NCI-H446 (cell line): ENCODE results near the gene SYT7.
A peak's percentile ranks its signal among the peaks of the same experiment; 100 is the strongest.
"Not testable (repeated sequence)": the region's sequence is repeated elsewhere in the genome, so short reads cannot be mapped to it uniquely, and the experiment has no call there.

Experiments used
- DNase-seq, 2 experiments: peaks; one replicate each; lab custom pipeline; 2025; lab: John Stamatoyannopoulos, UW

The SYT7 gene

GRCh38 chr11:61581030-61581928, at the start of gene SYT7:
Gene SYT7 (minus strand): TSS chr11:61581076. CDS start chr11:61580820, 256 bp downstream.
- DNase-seq = peak; percentile 95 to 98

- no peak for DNase-seq
Measured at GRCh38 chr11:61630089-61630488, 49.2 kb upstream of the SYT7 start.

GRCh38 chr11:61629082-61629833, 48.4 kb upstream of the SYT7 start:
- DNase-seq = no peak

GRCh38 chr11:61628662-61628970, 47.7 kb upstream of the SYT7 start:
- no peak for DNase-seq

GRCh38 chr11:61627850-61628661, 47.2 kb upstream of the SYT7 start:
- DNase-seq = peak in 1 of 2 experiments; percentile 64

- no peak for DNase-seq
Measured at GRCh38 chr11:61626580-61627380, 45.9 kb upstream of the SYT7 start.

- DNase-seq = no peak
Measured at GRCh38 chr11:61625525-61625924, 44.6 kb upstream of the SYT7 start.

GRCh38 chr11:61621917-61622585, 41.2 kb upstream of the SYT7 start:
- no peak for DNase-seq

GRCh38 chr11:61619471-61620226, 38.8 kb upstream of the SYT7 start:
- no peak for DNase-seq

GRCh38 chr11:61618978-61619377, 38.1 kb upstream of the SYT7 start:
- DNase-seq = no peak

- DNase-seq = peak in 1 of 2 experiments; percentile 16
Measured at GRCh38 chr11:61617515-61617914, 36.6 kb upstream of the SYT7 start.

GRCh38 chr11:61616434-61616833, 35.6 kb upstream of the SYT7 start:
- no peak for DNase-seq

GRCh38 chr11:61614782-61615181, 33.9 kb upstream of the SYT7 start:
- DNase-seq = not testable (repeated sequence)

- no peak for DNase-seq
Measured at GRCh38 chr11:61613870-61614269, 33.0 kb upstream of the SYT7 start.

GRCh38 chr11:61613051-61613450, 32.2 kb upstream of the SYT7 start:
- DNase-seq = no peak

GRCh38 chr11:61611309-61611708, 30.4 kb upstream of the SYT7 start:
- peak in 1 of 2 experiments; percentile 21 for DNase-seq

- DNase-seq = peak; percentile 47 to 89
Measured at GRCh38 chr11:61610905-61611304, 30.0 kb upstream of the SYT7 start.

GRCh38 chr11:61609980-61610366, 29.1 kb upstream of the SYT7 start:
- no peak for DNase-seq

GRCh38 chr11:61609000-61609979, 28.4 kb upstream of the SYT7 start:
- DNase-seq = peak in 1 of 2 experiments; percentile 32
